Neutrophil (primary cell): ENCODE data around the gene EVL.

Source experiments
- H3K27ac ChIP-seq: fragments of 200-600 bp; sonication (generic); 2 replicates; pipeline ENCODE4 v1.5.1; 2016; ENCODE audit warnings: mild to moderate bottlenecking, moderate library complexity
- H3K27me3 ChIP-seq: fragments of 200-600 bp; sonication (generic); 2 replicates; pipeline ENCODE4 v1.6.0; 2016; ENCODE audit warnings: mild to moderate bottlenecking
- H3K36me3 ChIP-seq: fragments of 200-600 bp; sonication (generic); 2 replicates; pipeline ENCODE4 v1.5.1; 2017
- H3K4me1 ChIP-seq, 2 experiments: fragments of 200-600 bp in 1 of 2; sonication (generic) in 1 of 2; 1 replicate in 1 of 2; 2 replicates in 1 of 2; pipeline versions ENCODE4 v1.5.1 to v1.6.1; 2013 to 2016; ENCODE audit warnings: low read depth in 1 of 2, low read length in 1 of 2, mild to moderate bottlenecking in 1 of 2, moderate library complexity in 1 of 2; ENCODE audit not compliant: control insufficient read depth in 1 of 2, insufficient read depth in 1 of 2
- H3K4me3 ChIP-seq, 2 experiments: fragments of 200-600 bp in 1 of 2; sonication (generic) in 1 of 2; 1 replicate in 1 of 2; 2 replicates in 1 of 2; pipeline ENCODE4 v1.5.1; 2013 to 2016; ENCODE audit warnings: low read depth in 1 of 2, low read length in 1 of 2, mild to moderate bottlenecking in 1 of 2, moderate library complexity in 1 of 2
- H3K9me3 ChIP-seq: fragments of 200-600 bp; sonication (generic); 2 replicates; pipeline ENCODE4 v1.5.1; 2016
- CTCF ChIP-seq: fragments of 200-600 bp; sonication (generic); IDR thresholded peaks from 2 replicates; pipeline ENCODE4 v1.5.1; 2016; ENCODE audit warnings: antibody characterized with exemption

Gene EVL

GRCh38 chr14:100108042-100108825, 43.0 kb downstream of the EVL start:
- no peaks in the 10 kb centered on the region for H3K36me3 ChIP-seq
- H3K4me3 ChIP-seq = no peak overlapping the region
- H3K27ac ChIP-seq = peak overlapping the region; percentile 81
- H3K9me3 ChIP-seq = no peaks in the 10 kb centered on the region
- H3K27me3 ChIP-seq = no peaks in the 10 kb centered on the region
- peak; percentile 70 for TF ChIP-seq CTCF
- H3K4me1 ChIP-seq = peaks cover 49 to 57% of the 10 kb centered on the region in 2 experiments

- no peaks in the 10 kb centered on the region for H3K27me3 ChIP-seq
- no peak overlapping the region for H3K4me3 ChIP-seq
- H3K9me3 ChIP-seq = no peaks in the 10 kb centered on the region
- H3K4me1 ChIP-seq = peaks cover 49 to 57% of the 10 kb centered on the region in 2 experiments
- no peaks in the 10 kb centered on the region for H3K36me3 ChIP-seq
- TF ChIP-seq CTCF = no peak
- H3K27ac ChIP-seq = no peak overlapping the region
Observed at GRCh38 chr14:100108840-100109593, 43.8 kb downstream of the EVL start.

GRCh38 chr14:100109594-100109955, 44.4 kb downstream of the EVL start:
- Histone ChIP-seq H3K27me3 (no peaks in the 10 kb centered on the region), H3K4me1 (peaks cover 49 to 57% of the 10 kb centered on the region in 2 experiments), H3K27ac (no peak overlapping the region), H3K9me3 (no peaks in the 10 kb centered on the region), H3K36me3 (no peaks in the 10 kb centered on the region), H3K4me3 (no peak overlapping the region)
- TF ChIP-seq CTCF = no peak

GRCh38 chr14:100110816-100111215, 45.6 kb downstream of the EVL start:
- TF ChIP-seq CTCF = no peak
- H3K9me3 ChIP-seq = no peaks in the 10 kb centered on the region
- H3K36me3 ChIP-seq = no peaks in the 10 kb centered on the region
- H3K4me3 ChIP-seq = no peak overlapping the region
- no peak overlapping the region for H3K27ac ChIP-seq
- peaks cover 41 to 47% of the 10 kb centered on the region in 2 experiments for H3K4me1 ChIP-seq
- H3K27me3 ChIP-seq = no peaks in the 10 kb centered on the region

GRCh38 chr14:100111931-100112704, 46.9 kb downstream of the EVL start:
- no peaks in the 10 kb centered on the region for H3K9me3 ChIP-seq
- no peak overlapping the region for H3K4me3 ChIP-seq
- peaks cover 28 to 34% of the 10 kb centered on the region in 2 experiments for H3K4me1 ChIP-seq
- H3K27me3 ChIP-seq = no peaks in the 10 kb centered on the region
- no peak overlapping the region for H3K27ac ChIP-seq
- H3K36me3 ChIP-seq = no peaks in the 10 kb centered on the region
- no peak for TF ChIP-seq CTCF
